Activated CD4-positive, CD25-positive, alpha-beta regulatory T cell treated with anti-CD3 and anti-CD28 coated beads, Interleukin-2, amount 50 U/mL, for 16 hours (primary cell): ENCODE results near the gene GRK1.
"Not testable (repeated sequence)": the region's sequence is repeated elsewhere in the genome, so short reads cannot be mapped to it uniquely, and the experiment has no call there.

Experiments
- DNase-seq: peaks from one replicate; pipeline ENCODE4 v3.0.0-alpha.2; 2020; ENCODE audit warnings: low read depth, low spot score

GRK1 gene

GRCh38 chr13:113743366-113744195, 76.6 kb downstream of the GRK1 start:
- DNase-seq, result no peak

GRCh38 chr13:113744197-113745000, 77.4 kb downstream of the GRK1 start:
- DNase-seq, result no peak

- no peak for DNase-seq
Measured at GRCh38 chr13:113745059-113745458, 78.0 kb downstream of the GRK1 start.

- DNase-seq, result not testable (repeated sequence)
Measured at GRCh38 chr13:113745500-113746142, 78.6 kb downstream of the GRK1 start.

GRCh38 chr13:113746143-113746525, 79.1 kb downstream of the GRK1 start:
- no peak for DNase-seq

GRCh38 chr13:113746671-113747070, 79.7 kb downstream of the GRK1 start:
- DNase-seq, result no peak

- no peak for DNase-seq
Measured at GRCh38 chr13:113747291-113747833, 80.3 kb downstream of the GRK1 start.

- DNase-seq, result no peak
Measured at GRCh38 chr13:113748101-113748861, 81.3 kb downstream of the GRK1 start.

- DNase-seq, result no peak
Measured at GRCh38 chr13:113748862-113749451, 81.9 kb downstream of the GRK1 start.

- DNase-seq, result no peak
Measured at GRCh38 chr13:113749507-113749906, 82.5 kb downstream of the GRK1 start.

- no peak for DNase-seq
Measured at GRCh38 chr13:113749967-113750366, 82.9 kb downstream of the GRK1 start.

- no peak for DNase-seq
Measured at GRCh38 chr13:113750554-113751399, 83.8 kb downstream of the GRK1 start.

GRCh38 chr13:113751491-113751890, 84.5 kb downstream of the GRK1 start:
- no peak for DNase-seq

GRCh38 chr13:113752211-113752986, 85.4 kb downstream of the GRK1 start:
- not testable (repeated sequence) for DNase-seq

- DNase-seq, result no peak
Measured at GRCh38 chr13:113753171-113753570, 86.2 kb downstream of the GRK1 start.

GRCh38 chr13:113754242-113754641, 87.2 kb downstream of the GRK1 start:
- no peak for DNase-seq

- no peak for DNase-seq
Measured at GRCh38 chr13:113754691-113755090, 87.7 kb downstream of the GRK1 start.

- no peak for DNase-seq
Measured at GRCh38 chr13:113756441-113757097, 89.5 kb downstream of the GRK1 start.
